ENCODE results near the gene IFITM2. TPM values are rescaled to one million over a fixed set of nuclear protein-coding genes. Genes with fewer than 3 reads are reported as not detected.
"Not testable (repeated sequence)": the region's sequence is repeated elsewhere in the genome, so short reads cannot be mapped to it uniquely, and the experiment has no call there.

Gene IFITM2
- total RNA-seq, 1 donor: 52.9 TPM

- not testable (repeated sequence) for H3K27me3 ChIP-seq (ENCODE audit: insufficient read depth, low read length); H3K9me3 ChIP-seq (ENCODE audit: low read depth, low read length)
- Histone ChIP-seq H3K4me1 (ENCODE audit: insufficient read depth, low read length) (peaks cover 71% of the 10 kb centered on the region), H3K4me3 (ENCODE audit: low read length) (peak overlapping the region; percentile 48)
Measured at GRCh38 chr11:308740-309665, 1.4 kb downstream of the IFITM2 start.

GRCh38 chr11:309979-310572 lies 2.5 kb downstream of the IFITM2 start:
- Histone ChIP-seq H3K4me1 (ENCODE audit: insufficient read depth, low read length) (peaks cover 69% of the 10 kb centered on the region), H3K4me3 (ENCODE audit: low read length) (peak overlapping the region; percentile 48)
- not testable (repeated sequence) for H3K9me3 ChIP-seq (ENCODE audit: low read depth, low read length); H3K27me3 ChIP-seq (ENCODE audit: insufficient read depth, low read length)

GRCh38 chr11:311013-311748 lies 3.6 kb downstream of the IFITM2 start:
- peak overlapping the region; percentile 27 for H3K4me3 ChIP-seq (ENCODE audit: low read length)
- H3K9me3 ChIP-seq (ENCODE audit: low read depth, low read length); H3K27me3 ChIP-seq (ENCODE audit: insufficient read depth, low read length): not testable (repeated sequence)
- peaks cover 67% of the 10 kb centered on the region for H3K4me1 ChIP-seq (ENCODE audit: insufficient read depth, low read length)

GRCh38 chr11:312092-312816 lies 4.6 kb downstream of the IFITM2 start:
- Histone ChIP-seq H3K9me3 (ENCODE audit: low read depth, low read length) (no peaks in the 10 kb centered on the region), H3K4me1 (ENCODE audit: insufficient read depth, low read length) (peaks cover 66% of the 10 kb centered on the region), H3K27me3 (ENCODE audit: insufficient read depth, low read length) (no peaks in the 10 kb centered on the region), H3K4me3 (ENCODE audit: low read length) (peak overlapping the region; percentile 27)

- Histone ChIP-seq H3K27me3 (ENCODE audit: insufficient read depth, low read length) (no peaks in the 10 kb centered on the region), H3K4me1 (ENCODE audit: insufficient read depth, low read length) (peaks cover 68% of the 10 kb centered on the region), H3K4me3 (ENCODE audit: low read length) (peak overlapping the region; percentile 80), H3K9me3 (ENCODE audit: low read depth, low read length) (no peaks in the 10 kb centered on the region)
Measured at GRCh38 chr11:313304-313786, 5.7 kb downstream of the IFITM2 start.

GRCh38 chr11:313787-314553 lies 6.4 kb downstream of the IFITM2 start, which contains the start of gene IFITM1:
Gene IFITM1, plus strand, starts transcription at chr11:314040. Its CDS starts 131 bp downstream, at chr11:314171.
- Histone ChIP-seq H3K4me1 (ENCODE audit: insufficient read depth, low read length) (peaks cover 66% of the 10 kb centered on the region), H3K27me3 (ENCODE audit: insufficient read depth, low read length) (no peaks in the 10 kb centered on the region), H3K9me3 (ENCODE audit: low read depth, low read length) (no peaks in the 10 kb centered on the region), H3K4me3 (ENCODE audit: low read length) (peak within 1 kb of the TSS; percentile 80)

GRCh38 chr11:314554-314875 lies 6.9 kb downstream of the IFITM2 start:
- H3K27me3 ChIP-seq (ENCODE audit: insufficient read depth, low read length); H3K9me3 ChIP-seq (ENCODE audit: low read depth, low read length): not testable (repeated sequence)
- peak overlapping the region; percentile 80 for H3K4me3 ChIP-seq (ENCODE audit: low read length)
- H3K4me1 ChIP-seq (ENCODE audit: insufficient read depth, low read length): peaks cover 61% of the 10 kb centered on the region

GRCh38 chr11:315051-315481 lies 7.5 kb downstream of the IFITM2 start:
- H3K27me3 ChIP-seq (ENCODE audit: insufficient read depth, low read length): no peaks in the 10 kb centered on the region
- H3K9me3 ChIP-seq (ENCODE audit: low read depth, low read length): no peaks in the 10 kb centered on the region
- H3K4me3 ChIP-seq (ENCODE audit: low read length): peak overlapping the region; percentile 80
- H3K4me1 ChIP-seq (ENCODE audit: insufficient read depth, low read length): peaks cover 55% of the 10 kb centered on the region

- Histone ChIP-seq H3K4me3 (ENCODE audit: low read length) (peak overlapping the region; percentile 80), H3K4me1 (ENCODE audit: insufficient read depth, low read length) (peaks cover 55% of the 10 kb centered on the region), H3K27me3 (ENCODE audit: insufficient read depth, low read length) (no peaks in the 10 kb centered on the region), H3K9me3 (ENCODE audit: low read depth, low read length) (no peaks in the 10 kb centered on the region)
Measured at GRCh38 chr11:315516-315994, 7.9 kb downstream of the IFITM2 start.

GRCh38 chr11:316031-316701 lies 8.6 kb downstream of the IFITM2 start:
- H3K4me1 ChIP-seq (ENCODE audit: insufficient read depth, low read length): peaks cover 61% of the 10 kb centered on the region
- no peaks in the 10 kb centered on the region for H3K9me3 ChIP-seq (ENCODE audit: low read depth, low read length)
- peak overlapping the region; percentile 80 for H3K4me3 ChIP-seq (ENCODE audit: low read length)
- no peaks in the 10 kb centered on the region for H3K27me3 ChIP-seq (ENCODE audit: insufficient read depth, low read length)

- H3K27me3 ChIP-seq (ENCODE audit: insufficient read depth, low read length): no peaks in the 10 kb centered on the region
- H3K4me3 ChIP-seq (ENCODE audit: low read length): peak overlapping the region; percentile 80
- no peaks in the 10 kb centered on the region for H3K9me3 ChIP-seq (ENCODE audit: low read depth, low read length)
- peaks cover 57% of the 10 kb centered on the region for H3K4me1 ChIP-seq (ENCODE audit: insufficient read depth, low read length)
Measured at GRCh38 chr11:316891-317301, 9.3 kb downstream of the IFITM2 start.

GRCh38 chr11:317668-318404 lies 10.2 kb downstream of the IFITM2 start:
- not testable (repeated sequence) for H3K9me3 ChIP-seq (ENCODE audit: low read depth, low read length); H3K27me3 ChIP-seq (ENCODE audit: insufficient read depth, low read length)
- Histone ChIP-seq H3K4me3 (ENCODE audit: low read length) (peak overlapping the region; percentile 18), H3K4me1 (ENCODE audit: insufficient read depth, low read length) (peaks cover 47% of the 10 kb centered on the region)

Measured in mononuclear cell (primary cell).